Measurements from ENCODE around the gene ZNF407. TPM values are rescaled to one million over a fixed set of nuclear protein-coding genes. Genes with fewer than 3 reads are reported as not detected.
A peak's percentile ranks its signal among the peaks of the same experiment; 100 is the strongest.

ZNF407 gene
- total RNA-seq, 2 donors from 2014 or later: 11.7 to 22.2 TPM

DNA sequence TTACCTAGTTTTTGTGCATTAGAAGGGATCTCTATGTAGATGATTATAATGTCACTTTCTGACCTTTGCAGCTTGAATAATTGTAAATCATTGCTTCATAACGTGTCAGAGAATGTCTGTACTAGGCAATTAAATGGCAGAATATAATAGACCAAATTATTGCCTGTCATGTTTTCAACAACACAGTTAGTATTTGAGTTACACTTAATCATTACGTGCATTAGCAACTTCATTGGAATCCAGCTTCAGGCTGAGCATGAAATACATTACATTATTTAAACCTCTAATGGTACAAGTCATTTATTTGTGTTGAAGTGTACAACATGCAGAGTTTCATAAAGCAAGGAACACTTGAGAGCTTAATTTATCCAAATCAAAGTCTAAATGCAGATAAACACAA lies 48.0 kb downstream of the ZNF407 start:
- intact Hi-C loops (cut with DNase I): no loop called here
- no peaks in the 10 kb centered on the region for H3K36me3 ChIP-seq
- DNase-seq (ENCODE audit: low spot score): no peak
- no peaks in the 10 kb centered on the region for H3K4me1 ChIP-seq (replicated peaks)
- no peak overlapping the region for H3K4me3 ChIP-seq
- 74% methylated on average over 2 of the region's 2 CpGs for whole genome bisulfite sequencing
- H3K9me3 ChIP-seq: no peaks in the 10 kb centered on the region
- no peaks in the 10 kb centered on the region for H3K27me3 ChIP-seq (replicated peaks; ENCODE audit: insufficient read depth)
- no peak for TF ChIP-seq POLR2A (IDR thresholded peaks at IDR 0.05)
- no peak for TF ChIP-seq POLR2AphosphoS5 (IDR thresholded peaks at IDR 0.05)
- TF ChIP-seq, protein P1, sequence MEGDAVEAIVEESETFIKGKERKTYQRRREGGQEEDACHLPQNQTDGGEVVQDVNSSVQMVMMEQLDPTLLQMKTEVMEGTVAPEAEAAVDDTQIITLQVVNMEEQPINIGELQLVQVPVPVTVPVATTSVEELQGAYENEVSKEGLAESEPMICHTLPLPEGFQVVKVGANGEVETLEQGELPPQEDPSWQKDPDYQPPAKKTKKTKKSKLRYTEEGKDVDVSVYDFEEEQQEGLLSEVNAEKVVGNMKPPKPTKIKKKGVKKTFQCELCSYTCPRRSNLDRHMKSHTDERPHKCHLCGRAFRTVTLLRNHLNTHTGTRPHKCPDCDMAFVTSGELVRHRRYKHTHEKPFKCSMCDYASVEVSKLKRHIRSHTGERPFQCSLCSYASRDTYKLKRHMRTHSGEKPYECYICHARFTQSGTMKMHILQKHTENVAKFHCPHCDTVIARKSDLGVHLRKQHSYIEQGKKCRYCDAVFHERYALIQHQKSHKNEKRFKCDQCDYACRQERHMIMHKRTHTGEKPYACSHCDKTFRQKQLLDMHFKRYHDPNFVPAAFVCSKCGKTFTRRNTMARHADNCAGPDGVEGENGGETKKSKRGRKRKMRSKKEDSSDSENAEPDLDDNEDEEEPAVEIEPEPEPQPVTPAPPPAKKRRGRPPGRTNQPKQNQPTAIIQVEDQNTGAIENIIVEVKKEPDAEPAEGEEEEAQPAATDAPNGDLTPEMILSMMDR (IDR thresholded peaks at IDR 0.05): no peak
- no peak overlapping the region for H3K27ac ChIP-seq

DNA sequence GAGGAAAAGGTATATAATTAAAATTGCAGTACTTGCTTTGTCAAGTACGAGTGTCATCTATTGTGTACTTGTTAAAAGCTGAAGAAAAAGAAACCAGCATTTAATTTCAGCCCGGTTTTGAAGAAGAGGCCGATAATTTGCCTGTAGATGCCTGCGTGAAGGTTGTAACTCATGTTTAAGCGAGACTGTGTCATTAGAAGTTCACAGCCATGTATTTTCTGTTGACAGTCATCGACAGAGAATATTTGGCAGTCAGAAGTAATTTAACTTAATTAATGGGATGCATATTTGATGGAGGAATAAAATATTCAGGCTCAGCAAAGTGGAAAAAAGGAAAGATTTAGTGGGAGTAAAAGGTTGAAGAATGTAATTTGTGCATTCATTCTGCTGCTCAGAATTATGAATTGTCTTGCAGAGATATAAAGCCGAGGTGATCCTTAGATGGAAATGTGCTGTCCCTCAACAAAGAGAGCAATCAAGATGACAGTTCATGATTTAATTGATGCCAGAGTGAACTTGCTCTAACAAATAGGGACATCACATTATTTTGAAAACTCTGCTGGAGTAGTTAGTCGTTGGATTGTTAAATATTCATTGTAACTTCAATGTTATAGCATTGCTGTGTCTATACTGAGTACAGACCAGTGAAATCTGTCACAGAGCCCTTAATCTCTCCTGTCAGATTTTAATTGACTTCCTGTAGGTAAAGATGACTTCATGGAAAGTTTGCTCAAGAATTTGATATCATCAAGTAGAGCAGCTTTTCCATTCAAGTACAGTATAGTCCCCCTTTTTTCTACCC lies 53.9 kb downstream of the ZNF407 start:
- Histone ChIP-seq H3K36me3 (no peaks in the 10 kb centered on the region), H3K9me3 (no peaks in the 10 kb centered on the region), H3K4me1 (replicated peaks) (no peaks in the 10 kb centered on the region), H3K4me3 (no peak overlapping the region), H3K27me3 (replicated peaks; ENCODE audit: insufficient read depth) (no peaks in the 10 kb centered on the region), H3K27ac (no peak overlapping the region)
- WGBS: 65% methylated on average over 8 of the region's 8 CpGs
- no peak for TF ChIP-seq POLR2A (IDR thresholded peaks at IDR 0.05)
- TF ChIP-seq POLR2AphosphoS5 (IDR thresholded peaks at IDR 0.05): no peak
- TF ChIP-seq, protein P1 (IDR thresholded peaks at IDR 0.05): no peak
- DNase-seq (ENCODE audit: low spot score): no peak
- intact Hi-C loops (cut with DNase I): loop anchor here (5.0 to 10.0 kb wide), 4 partner anchors 826 to 1703 kb away; no protein-coding TSS in a partner anchor

DNA sequence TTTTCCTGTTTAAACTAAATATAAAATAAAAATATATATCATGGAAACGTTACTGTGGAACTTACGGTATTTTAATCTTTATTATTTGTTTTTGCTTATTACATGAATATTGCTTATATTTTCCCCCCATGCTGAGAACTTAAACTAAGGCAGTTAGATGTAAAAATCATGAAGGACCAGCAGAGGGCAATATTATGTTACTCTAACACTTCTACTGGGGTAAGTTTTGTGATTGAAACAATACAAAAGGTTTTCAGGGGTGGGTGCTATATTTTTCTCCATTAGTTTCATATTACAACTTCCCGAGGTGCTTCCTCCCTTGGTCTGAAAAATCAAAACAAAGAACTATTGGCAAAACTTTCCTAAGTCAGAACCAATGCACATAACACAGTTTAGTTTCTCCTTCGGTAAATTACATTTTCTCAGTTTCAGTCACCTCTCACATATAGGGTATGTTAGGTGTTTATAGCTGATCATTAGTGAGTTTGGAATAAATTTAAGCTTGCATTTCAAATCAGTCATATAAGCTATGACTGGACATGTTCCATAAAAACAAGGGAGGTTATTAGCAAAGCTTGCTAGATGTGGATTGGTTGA lies 54.8 kb downstream of the ZNF407 start:
- Histone ChIP-seq H3K9me3 (no peaks in the 10 kb centered on the region), H3K4me1 (replicated peaks) (no peaks in the 10 kb centered on the region), H3K27ac (no peak overlapping the region), H3K36me3 (no peaks in the 10 kb centered on the region), H3K27me3 (replicated peaks; ENCODE audit: insufficient read depth) (no peaks in the 10 kb centered on the region), H3K4me3 (no peak overlapping the region)
- no peak for DNase-seq (ENCODE audit: low spot score)
- 44% methylated on average over 4 of the region's 4 CpGs for WGBS
- intact Hi-C loops (cut with DNase I): loop anchor here (5.0 to 10.0 kb wide), 4 partner anchors 825 to 1702 kb away; no protein-coding TSS in a partner anchor
- TF ChIP-seq POLR2AphosphoS5 (IDR thresholded peaks at IDR 0.05) (no peak), POLR2A (IDR thresholded peaks at IDR 0.05) (no peak)
- TF ChIP-seq, protein P1 (IDR thresholded peaks at IDR 0.05): peak in 3 of 4 experiments; percentile 49 to 62 (median 49)

DNA sequence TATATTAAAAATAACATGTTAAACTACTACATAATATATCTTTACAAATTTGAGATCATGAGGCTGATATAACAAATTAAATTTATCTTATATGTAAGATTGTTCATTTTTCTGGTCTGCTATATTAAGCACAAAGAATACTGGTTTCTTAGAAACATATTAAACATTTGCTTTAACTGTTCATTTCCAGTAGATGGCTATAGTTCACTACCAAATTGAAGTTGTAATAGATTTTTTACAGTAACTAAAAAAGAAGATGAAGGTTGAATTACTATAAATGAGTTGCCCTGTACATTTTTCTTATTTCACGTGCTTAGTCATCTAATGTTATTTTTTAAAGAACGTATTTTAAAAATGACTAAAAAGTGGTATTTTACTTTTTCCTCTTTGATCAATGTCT lies 57.0 kb downstream of the ZNF407 start:
- no peak for DNase-seq (ENCODE audit: low spot score)
- intact Hi-C loops (cut with DNase I): loop anchor here (5.0 to 10.0 kb wide), 4 partner anchors 823 to 1700 kb away; no protein-coding TSS in a partner anchor
- TF ChIP-seq POLR2A (IDR thresholded peaks at IDR 0.05): no peak
- TF ChIP-seq, protein P1 (IDR thresholded peaks at IDR 0.05): peak in 1 of 4 experiments; percentile 8

More for the DNA sequence above, 57.0 kb downstream of the ZNF407 start:
- Histone ChIP-seq H3K4me1 (replicated peaks) (no peaks in the 10 kb centered on the region), H3K27me3 (replicated peaks; ENCODE audit: insufficient read depth) (no peaks in the 10 kb centered on the region), H3K4me3 (no peak overlapping the region), H3K9me3 (no peaks in the 10 kb centered on the region), H3K27ac (no peak overlapping the region), H3K36me3 (no peaks in the 10 kb centered on the region)
- WGBS: 52% methylated on average over 2 of the region's 2 CpGs
